ENCODE measurements around the gene TGFBR2. TPM values are rescaled to one million over a fixed set of nuclear protein-coding genes. Genes with fewer than 3 reads are reported as not detected.
"Not testable (repeated sequence)": the region's sequence is repeated elsewhere in the genome, so short reads cannot be mapped to it uniquely, and the experiment has no call there.

The TGFBR2 gene
- total RNA-seq, 2 donors from 2014 or later = 53.0 to 69.6 TPM

- intact Hi-C loops (cut with DNase I) = no loop called here
- no peaks in the 10 kb centered on the region for H3K27me3 ChIP-seq (replicated peaks; ENCODE audit: insufficient read depth)
- no peaks in the 10 kb centered on the region for H3K36me3 ChIP-seq
- no peaks in the 10 kb centered on the region for H3K9me3 ChIP-seq
- H3K27ac ChIP-seq = no peak overlapping the region
- no peak for DNase-seq (ENCODE audit: low spot score)
- no peak overlapping the region for H3K4me3 ChIP-seq
- WGBS = 49% methylated on average over 6 of the region's 6 CpGs
- no peaks in the 10 kb centered on the region for H3K4me1 ChIP-seq (replicated peaks)
- TF ChIP-seq CTCF (IDR thresholded peaks at IDR 0.05) (no peak), POLR2AphosphoS5 (IDR thresholded peaks at IDR 0.05) (no peak), POLR2A (IDR thresholded peaks at IDR 0.05) (no peak)
These were observed 58.5 kb downstream of the TGFBR2 start for GRCh38 chr3:30664884-30665283.

- H3K9me3 ChIP-seq = no peaks in the 10 kb centered on the region
- no peaks in the 10 kb centered on the region for H3K27me3 ChIP-seq (replicated peaks; ENCODE audit: insufficient read depth)
- H3K27ac ChIP-seq = no peak overlapping the region
- DNase-seq (ENCODE audit: low spot score) = no peak
- no peaks in the 10 kb centered on the region for H3K36me3 ChIP-seq
- 96% methylated on average over 2 of the region's 2 CpGs for WGBS
- intact Hi-C loops (cut with DNase I) = no loop called here
- TF ChIP-seq POLR2A (IDR thresholded peaks at IDR 0.05) (no peak), CTCF (IDR thresholded peaks at IDR 0.05) (no peak)
- H3K4me3 ChIP-seq = no peak overlapping the region
- H3K4me1 ChIP-seq (replicated peaks) = no peaks in the 10 kb centered on the region
These were observed 59.1 kb downstream of the TGFBR2 start for GRCh38 chr3:30665539-30665938.

- no peak overlapping the region for H3K27ac ChIP-seq
- no peaks in the 10 kb centered on the region for H3K4me1 ChIP-seq (replicated peaks)
- no peaks in the 10 kb centered on the region for H3K27me3 ChIP-seq (replicated peaks; ENCODE audit: insufficient read depth)
- TF ChIP-seq POLR2A (IDR thresholded peaks at IDR 0.05) = no peak
- no peak for TF ChIP-seq CTCF (IDR thresholded peaks at IDR 0.05)
- no peak for TF ChIP-seq POLR2AphosphoS5 (IDR thresholded peaks at IDR 0.05)
- 79% methylated on average over 7 of the region's 7 CpGs for WGBS
- DNase-seq (ENCODE audit: low spot score) = no peak
- H3K4me3 ChIP-seq = no peak overlapping the region
- no peaks in the 10 kb centered on the region for H3K9me3 ChIP-seq
- intact Hi-C loops (cut with DNase I) = no loop called here
- H3K36me3 ChIP-seq = no peaks in the 10 kb centered on the region
These were observed 60.3 kb downstream of the TGFBR2 start for GRCh38 chr3:30666572-30667279.

GRCh38 chr3:30667280-30667651 lies 60.9 kb downstream of the TGFBR2 start:
- no peak for DNase-seq (ENCODE audit: low spot score)
- no peaks in the 10 kb centered on the region for H3K9me3 ChIP-seq
- no peaks in the 10 kb centered on the region for H3K36me3 ChIP-seq
- intact Hi-C loops (cut with DNase I) = no loop called here
- no peaks in the 10 kb centered on the region for H3K4me1 ChIP-seq (replicated peaks)
- 40% methylated on average over 1 of the region's 1 CpG for WGBS
- no peak overlapping the region for H3K27ac ChIP-seq
- no peaks in the 10 kb centered on the region for H3K27me3 ChIP-seq (replicated peaks; ENCODE audit: insufficient read depth)
- no peak for TF ChIP-seq CTCF (IDR thresholded peaks at IDR 0.05)
- TF ChIP-seq POLR2A (IDR thresholded peaks at IDR 0.05) = no peak
- no peak for TF ChIP-seq POLR2AphosphoS5 (IDR thresholded peaks at IDR 0.05)
- H3K4me3 ChIP-seq = no peak overlapping the region

- intact Hi-C loops (cut with DNase I) = no loop called here
- Histone ChIP-seq H3K4me3 (no peak overlapping the region), H3K36me3 (no peaks in the 10 kb centered on the region), H3K9me3 (no peaks in the 10 kb centered on the region), H3K27me3 (replicated peaks; ENCODE audit: insufficient read depth) (no peaks in the 10 kb centered on the region), H3K4me1 (replicated peaks) (no peaks in the 10 kb centered on the region), H3K27ac (no peak overlapping the region)
- WGBS = 74% methylated on average over 5 of the region's 5 CpGs
- no peak for DNase-seq (ENCODE audit: low spot score)
- TF ChIP-seq CTCF (IDR thresholded peaks at IDR 0.05) (no peak), POLR2AphosphoS5 (IDR thresholded peaks at IDR 0.05) (no peak), POLR2A (IDR thresholded peaks at IDR 0.05) (no peak)
These were observed 61.7 kb downstream of the TGFBR2 start for GRCh38 chr3:30668051-30668609.

GRCh38 chr3:30669360-30669934 lies 63.0 kb downstream of the TGFBR2 start:
- DNase-seq (ENCODE audit: low spot score); H3K27me3 ChIP-seq (replicated peaks; ENCODE audit: insufficient read depth); H3K4me3 ChIP-seq; H3K36me3 ChIP-seq; H3K27ac ChIP-seq; H3K4me1 ChIP-seq (replicated peaks); H3K9me3 ChIP-seq; intact Hi-C loops (cut with DNase I): not testable (repeated sequence)
- 94% methylated on average over 7 of the region's 7 CpGs for WGBS

Measured in prostate gland (tissue), 2 donors.